Activated gamma-delta T cell (primary cell): ENCODE results near the gene PPFIA1.
A peak's percentile ranks its signal among the peaks of the same experiment; 100 is the strongest.
"Not testable (repeated sequence)": the region's sequence is repeated elsewhere in the genome, so short reads cannot be mapped to it uniquely, and the experiment has no call there.

ENCODE experiments used
- DNase-seq: peaks from one replicate; lab custom pipeline; 2025; lab: John Stamatoyannopoulos, UW

The PPFIA1 gene

DNA sequence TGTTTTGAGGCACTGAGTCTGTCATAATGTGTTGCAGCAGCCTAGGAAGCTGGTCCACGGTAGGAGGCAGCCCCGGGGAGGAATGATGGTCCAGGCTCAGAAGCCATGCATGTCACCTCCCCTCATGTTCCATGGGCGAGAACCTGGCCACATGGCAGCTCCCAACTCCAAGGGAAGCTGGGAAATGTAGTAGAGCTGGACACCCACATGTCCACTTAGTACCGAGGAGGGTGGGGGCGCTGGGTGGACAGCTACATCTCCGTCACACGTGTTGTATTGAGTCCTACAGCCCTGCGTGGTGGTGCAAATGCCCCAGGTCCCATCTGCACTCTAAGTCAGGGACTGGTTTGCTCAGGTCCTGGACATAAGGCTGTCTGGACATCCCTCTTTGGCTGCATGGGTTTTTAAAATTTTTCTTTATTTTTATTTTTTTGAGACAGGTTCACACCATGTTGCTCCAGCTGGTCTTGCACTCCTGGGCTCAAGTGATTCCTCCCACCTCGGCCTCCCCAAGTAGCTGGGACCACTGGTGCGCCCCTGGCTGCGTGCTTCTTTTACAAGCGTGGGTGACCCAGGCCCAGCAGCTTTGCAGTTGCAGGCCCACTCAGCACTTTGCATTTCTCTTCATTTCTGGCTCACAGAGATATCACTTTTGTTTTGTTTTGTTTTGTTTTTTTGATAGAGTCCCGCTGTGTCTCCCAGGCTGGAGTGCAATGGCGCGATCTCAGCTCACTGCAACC is 123.9 kb downstream of the PPFIA1 start:
- DNase-seq = no peak

- no peak for DNase-seq
These were observed 127.0 kb downstream of the PPFIA1 start for GRCh38 chr11:70397336-70397982.

DNA sequence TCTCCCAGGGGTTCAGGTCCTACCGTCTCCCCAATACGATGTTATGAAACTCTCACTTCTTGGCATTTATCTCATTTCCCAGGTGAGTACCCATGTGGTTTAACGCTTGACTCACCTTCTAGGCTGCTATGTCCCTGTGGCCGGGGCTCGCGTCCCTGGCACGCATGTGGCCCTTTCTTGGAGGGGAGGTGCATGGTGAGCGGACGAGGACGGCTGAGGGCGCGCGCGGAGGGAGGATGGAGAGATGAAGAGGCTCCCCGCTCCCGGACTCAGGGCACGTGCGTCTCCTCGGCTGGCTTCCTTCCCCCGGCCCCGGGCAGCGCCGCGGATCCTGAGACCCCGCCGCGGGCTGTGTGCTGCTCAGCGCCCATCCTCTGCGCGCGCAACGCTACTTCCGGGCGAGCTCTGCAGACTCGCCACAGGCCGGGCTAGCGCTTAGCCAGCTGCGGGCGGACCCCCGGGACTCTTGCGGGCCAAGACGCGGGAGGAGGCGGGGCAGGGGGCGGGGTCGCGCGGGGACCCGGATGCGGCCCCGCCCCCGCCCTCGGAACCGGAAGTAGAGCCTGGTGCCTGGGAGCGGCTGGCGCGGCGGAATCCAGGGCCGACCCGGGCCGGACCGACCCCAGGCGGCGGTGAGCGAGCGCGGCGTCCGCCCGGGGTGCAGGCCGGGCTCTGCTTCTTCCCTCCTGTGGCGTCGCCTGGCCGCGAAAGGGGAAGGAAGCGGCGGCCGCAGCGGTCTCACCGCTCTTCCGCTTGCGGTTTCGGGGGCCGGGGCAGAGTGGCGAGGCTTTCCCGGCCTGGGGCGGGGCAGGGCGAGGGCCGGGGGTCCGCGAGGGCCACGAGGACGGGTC is 127.7 kb downstream of the PPFIA1 start, which contains the start of gene CTTN:
CTTN (plus strand) TSS at position 547 of the 851 bp plus-strand sequence. CDS start 8,769 bp downstream, outside the sequence.
- DNase-seq = peak; percentile 34

DNA sequence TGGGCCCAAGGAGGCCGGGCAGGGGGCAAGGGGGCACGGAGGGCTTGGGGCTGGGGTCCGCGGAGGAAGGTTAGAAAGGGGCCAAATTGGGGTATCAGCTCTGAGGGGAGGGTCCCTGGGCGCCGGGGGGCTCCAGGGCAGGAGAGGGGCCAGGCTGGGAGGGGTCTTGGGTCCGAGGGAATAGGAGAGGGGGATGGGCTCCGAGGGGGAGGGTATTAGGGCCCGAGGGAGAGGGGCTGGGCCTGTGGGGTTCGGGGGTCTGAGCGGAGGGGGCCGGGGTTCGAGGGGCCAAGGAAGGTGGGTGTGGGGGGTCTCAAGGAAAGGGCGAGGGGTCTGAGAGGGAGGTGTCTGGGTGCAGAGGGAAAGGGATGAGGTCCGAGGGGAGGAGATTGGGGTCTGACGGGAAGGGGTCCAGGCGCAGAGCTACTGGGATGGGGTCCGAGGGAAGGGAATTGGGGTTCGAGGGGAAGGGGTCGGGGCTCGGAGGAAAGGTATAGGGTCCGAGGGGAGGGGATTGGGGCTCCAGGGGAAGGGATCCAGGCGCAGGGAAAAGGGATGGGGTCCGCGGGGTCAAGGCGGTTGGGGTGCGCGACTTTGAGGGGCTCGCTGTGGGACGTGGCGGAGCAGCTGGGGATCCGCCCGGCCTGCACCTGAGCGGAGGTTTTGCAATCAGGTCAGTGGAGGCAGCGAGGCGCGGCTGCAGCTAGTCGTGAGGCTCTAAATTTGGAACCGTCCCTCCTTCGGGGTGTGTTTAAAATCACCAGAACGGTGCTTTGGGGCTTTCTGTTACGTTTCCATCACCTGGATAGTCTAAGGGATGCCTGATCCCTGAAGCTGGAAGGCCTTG is 128.6 kb downstream of the PPFIA1 start:
- no peak for DNase-seq

- DNase-seq = no peak
These were observed 129.2 kb downstream of the PPFIA1 start for GRCh38 chr11:70399681-70400112.

DNA sequence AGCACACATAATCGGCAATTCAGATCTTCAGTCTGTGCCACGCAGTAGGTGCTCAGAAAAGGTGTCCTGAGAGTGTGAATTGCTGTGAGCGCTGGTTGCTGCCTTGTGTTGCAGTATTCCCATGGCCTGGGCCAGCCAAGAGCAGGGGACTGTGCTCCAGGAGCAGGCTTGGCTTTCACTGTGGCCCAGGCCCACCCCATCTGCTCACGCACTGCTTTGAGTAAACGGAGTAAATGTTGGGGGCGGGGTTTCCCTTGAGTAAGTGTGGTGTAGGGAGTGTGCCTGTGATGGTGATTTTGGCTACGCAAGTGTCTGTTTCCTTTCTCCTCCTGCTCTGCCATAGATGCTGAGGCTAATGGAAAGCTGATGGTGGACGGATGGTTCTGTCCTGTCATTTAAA is 130.2 kb downstream of the PPFIA1 start:
- no peak for DNase-seq

DNA sequence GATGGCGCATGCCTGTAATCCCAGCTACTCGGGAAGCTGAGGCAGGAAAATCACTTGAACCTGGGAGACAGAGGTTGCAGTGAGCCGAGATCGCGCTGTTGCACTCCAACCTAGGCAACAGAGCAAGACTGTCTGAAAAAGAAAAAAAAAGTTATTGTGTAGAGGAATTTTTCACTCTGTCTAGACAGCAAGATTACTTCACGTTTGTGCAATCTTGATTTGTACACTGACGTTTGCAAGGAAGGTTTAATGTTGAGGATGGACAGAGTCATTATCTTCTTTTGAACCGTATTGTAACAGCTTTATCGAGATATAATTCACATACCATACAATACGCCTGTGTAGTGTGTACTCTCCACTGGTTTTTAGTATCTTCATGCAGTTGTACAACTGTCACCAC is 131.5 kb downstream of the PPFIA1 start:
- DNase-seq = no peak

- no peak for DNase-seq
These were observed 132.2 kb downstream of the PPFIA1 start for GRCh38 chr11:70402685-70403084.

DNA sequence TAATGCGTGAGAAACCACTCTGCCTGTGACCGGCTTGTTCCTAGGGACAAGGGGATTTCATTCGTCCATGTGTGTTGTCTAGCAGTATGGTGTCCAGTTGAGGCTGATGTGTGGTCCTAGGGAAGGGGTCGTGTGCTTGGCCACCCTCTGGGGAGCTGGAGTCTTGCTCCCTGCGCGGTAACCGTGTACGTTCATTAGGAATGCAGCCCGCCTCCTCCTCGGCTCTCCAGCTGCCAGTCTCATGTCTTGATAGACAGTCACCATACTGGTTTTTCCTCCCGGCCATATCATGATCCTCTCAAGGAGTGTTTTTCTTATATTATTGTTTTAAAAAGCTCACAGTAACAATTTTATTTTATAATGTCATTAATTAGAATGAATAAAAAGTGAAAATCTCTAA is 133.8 kb downstream of the PPFIA1 start:
- no peak for DNase-seq

- no peak for DNase-seq
These were observed 135.3 kb downstream of the PPFIA1 start for GRCh38 chr11:70405679-70406395.

DNA sequence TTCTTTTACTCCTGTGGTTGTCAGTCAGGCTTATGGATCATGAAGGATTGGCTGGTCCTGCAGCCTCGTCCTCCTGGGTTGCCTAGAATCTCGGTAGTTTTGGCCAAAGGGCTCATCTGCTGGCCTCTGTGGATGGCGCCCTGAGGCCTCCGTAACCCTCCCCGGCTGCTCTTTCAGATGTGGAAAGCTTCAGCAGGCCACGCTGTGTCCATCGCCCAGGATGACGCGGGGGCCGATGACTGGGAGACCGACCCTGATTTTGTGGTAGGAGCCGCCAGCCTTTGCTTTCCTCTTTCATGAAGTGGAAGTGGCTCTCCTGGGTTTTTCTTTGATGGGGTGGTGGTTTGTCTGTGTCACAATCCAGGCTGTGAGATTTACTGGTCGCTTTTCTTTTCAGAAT is 136.6 kb downstream of the PPFIA1 start:
- DNase-seq = no peak

GRCh38 chr11:70407814-70408213 is 137.3 kb downstream of the PPFIA1 start:
- no peak for DNase-seq

DNA sequence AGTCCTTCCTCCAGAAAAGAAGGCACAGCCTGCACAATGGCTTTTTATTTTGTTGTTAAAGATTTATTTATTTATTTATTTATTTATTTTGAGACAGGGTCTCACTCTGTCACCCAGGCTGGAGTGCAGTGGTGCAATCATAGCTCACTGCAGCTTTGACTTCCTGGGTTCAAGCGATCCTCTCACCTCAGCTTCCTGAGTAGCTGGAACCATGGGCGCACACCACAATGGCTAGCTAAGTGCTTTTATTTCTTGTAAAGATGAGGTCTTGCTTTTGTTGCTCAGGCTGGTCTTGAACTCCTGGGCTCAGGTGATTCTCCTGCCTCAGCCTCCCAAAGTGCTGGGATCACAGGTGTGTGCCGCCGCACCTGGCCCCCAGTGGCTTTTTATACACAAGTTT is 137.8 kb downstream of the PPFIA1 start:
- not testable (repeated sequence) for DNase-seq

- DNase-seq = no peak
These were observed 138.9 kb downstream of the PPFIA1 start for GRCh38 chr11:70409437-70409836.

DNA sequence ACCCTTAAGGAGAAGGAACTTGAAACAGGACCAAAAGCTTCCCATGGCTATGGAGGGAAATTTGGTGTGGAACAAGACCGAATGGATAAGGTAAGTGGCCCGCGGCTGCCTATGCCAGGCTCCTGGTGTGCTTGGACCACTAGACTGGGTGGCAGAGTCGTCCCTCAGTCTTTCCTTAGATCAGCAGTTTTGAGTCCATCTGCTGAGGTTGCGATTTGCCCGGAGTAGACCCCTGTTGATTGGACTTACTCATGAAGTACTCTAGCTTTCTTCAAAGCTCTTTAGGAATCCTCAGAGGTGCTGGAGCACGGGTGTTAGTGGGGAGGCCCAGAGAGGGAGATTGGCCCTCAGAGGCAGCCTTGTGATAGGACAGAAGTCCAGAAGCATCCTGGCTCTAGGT is 139.4 kb downstream of the PPFIA1 start:
- DNase-seq = no peak

- no peak for DNase-seq
These were observed 140.1 kb downstream of the PPFIA1 start for GRCh38 chr11:70410276-70411205.

- no peak for DNase-seq
These were observed 141.4 kb downstream of the PPFIA1 start for GRCh38 chr11:70411713-70412452.

GRCh38 chr11:70413151-70413550 is 142.7 kb downstream of the PPFIA1 start:
- DNase-seq = no peak
